ENCODE data around the gene CTDNEP1.

DNA sequence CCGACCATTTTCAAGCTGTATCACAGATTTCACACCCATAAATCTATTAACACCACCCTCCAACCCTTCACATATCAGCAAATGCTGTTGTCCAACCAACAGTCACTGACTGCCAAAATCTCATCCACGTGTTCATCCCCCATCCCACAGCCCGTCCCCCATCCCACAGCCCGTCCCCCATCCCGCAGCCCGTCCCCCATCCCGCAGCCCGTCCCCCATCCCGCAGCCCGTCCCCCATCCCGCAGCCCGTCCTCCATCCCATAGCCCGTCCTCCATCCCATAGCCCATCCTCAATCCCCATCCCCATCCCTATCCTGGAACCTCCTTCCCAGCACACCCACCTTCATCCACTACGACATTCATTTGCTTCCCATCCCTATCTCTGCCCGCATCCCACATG lies 46.0 kb downstream of the CTDNEP1 start:
- TF ChIP-seq, protein P1, sequence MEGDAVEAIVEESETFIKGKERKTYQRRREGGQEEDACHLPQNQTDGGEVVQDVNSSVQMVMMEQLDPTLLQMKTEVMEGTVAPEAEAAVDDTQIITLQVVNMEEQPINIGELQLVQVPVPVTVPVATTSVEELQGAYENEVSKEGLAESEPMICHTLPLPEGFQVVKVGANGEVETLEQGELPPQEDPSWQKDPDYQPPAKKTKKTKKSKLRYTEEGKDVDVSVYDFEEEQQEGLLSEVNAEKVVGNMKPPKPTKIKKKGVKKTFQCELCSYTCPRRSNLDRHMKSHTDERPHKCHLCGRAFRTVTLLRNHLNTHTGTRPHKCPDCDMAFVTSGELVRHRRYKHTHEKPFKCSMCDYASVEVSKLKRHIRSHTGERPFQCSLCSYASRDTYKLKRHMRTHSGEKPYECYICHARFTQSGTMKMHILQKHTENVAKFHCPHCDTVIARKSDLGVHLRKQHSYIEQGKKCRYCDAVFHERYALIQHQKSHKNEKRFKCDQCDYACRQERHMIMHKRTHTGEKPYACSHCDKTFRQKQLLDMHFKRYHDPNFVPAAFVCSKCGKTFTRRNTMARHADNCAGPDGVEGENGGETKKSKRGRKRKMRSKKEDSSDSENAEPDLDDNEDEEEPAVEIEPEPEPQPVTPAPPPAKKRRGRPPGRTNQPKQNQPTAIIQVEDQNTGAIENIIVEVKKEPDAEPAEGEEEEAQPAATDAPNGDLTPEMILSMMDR (IDR thresholded peaks at IDR 0.05 in 4 of 5, conservative IDR thresholded peaks at IDR 0.05 in 1 of 5), result no peak
- TF ChIP-seq POLR2A (IDR thresholded peaks at IDR 0.05), result no peak
